HG03108 (cell line): ENCODE data around the gene CPZ.
"Not testable (repeated sequence)": the region's sequence is repeated elsewhere in the genome, so short reads cannot be mapped to it uniquely, and the experiment has no call there.

Source experiments
- ATAC-seq: cut with Tn5 transposase; IDR thresholded peaks from one replicate; pipeline ENCODE4 v1.9.1; 2021; ENCODE audit warnings: moderate library complexity; ENCODE audit not compliant: unreplicated experiment

Gene CPZ

GRCh38 chr4:8648816-8649630 lies 56.5 kb downstream of the CPZ start:
- ATAC-seq: no peak

- no peak for ATAC-seq
These were observed 57.2 kb downstream of the CPZ start for GRCh38 chr4:8649631-8650361.

GRCh38 chr4:8651661-8652180 lies 59.2 kb downstream of the CPZ start:
- ATAC-seq: no peak

GRCh38 chr4:8652181-8653078 lies 59.9 kb downstream of the CPZ start:
- ATAC-seq: no peak

GRCh38 chr4:8653326-8654000 lies 60.9 kb downstream of the CPZ start:
- ATAC-seq: no peak

- not testable (repeated sequence) for ATAC-seq
These were observed 61.6 kb downstream of the CPZ start for GRCh38 chr4:8654139-8654538.

GRCh38 chr4:8655411-8656184 lies 63.0 kb downstream of the CPZ start:
- ATAC-seq: no peak

GRCh38 chr4:8656185-8656517 lies 63.6 kb downstream of the CPZ start:
- no peak for ATAC-seq

- no peak for ATAC-seq
These were observed 64.3 kb downstream of the CPZ start for GRCh38 chr4:8656711-8657380.

GRCh38 chr4:8657381-8658088 lies 65.0 kb downstream of the CPZ start:
- ATAC-seq: no peak

- ATAC-seq: no peak
These were observed 70.2 kb downstream of the CPZ start for GRCh38 chr4:8662776-8663175.

GRCh38 chr4:8664031-8664805 lies 71.7 kb downstream of the CPZ start:
- ATAC-seq: no peak

GRCh38 chr4:8664976-8665375 lies 72.4 kb downstream of the CPZ start:
- ATAC-seq: no peak

GRCh38 chr4:8665406-8666360 lies 73.1 kb downstream of the CPZ start:
- ATAC-seq: no peak

GRCh38 chr4:8666581-8666980 lies 74.0 kb downstream of the CPZ start:
- no peak for ATAC-seq
